Right lobe of liver (tissue), 4 donors: ENCODE data around the gene ANKRD65.

Experiments
- CTCF ChIP-seq, 4 donors: fragments of 200-600 bp in 3 of 4; fragments of 450-650 bp in 1 of 4; IDR thresholded peaks; one replicate each; pipeline versions ENCODE4 v1.5.1 to v1.8.0; 2016 to 2022; ENCODE audit warnings: antibody characterized with exemption in 4 of 4, mild to moderate bottlenecking in 2 of 4
- POLR2A ChIP-seq: fragments of 450-650 bp; IDR thresholded peaks from one replicate; pipeline ENCODE4 v1.6.1; 2017; ENCODE audit warnings: antibody characterized with exemption, mild to moderate bottlenecking
- donor health status: DM: no; HTN: no; CAD: no.
- donor health status: DM: no; HTN: no; CAD: no.
- donor health status: DM: no; HTN: yes; CAD: no.

- TF ChIP-seq POLR2A, result no peak
- no peak for TF ChIP-seq CTCF (IDR thresholded peaks at IDR 0.05)
These were observed 50.2 kb downstream of the ANKRD65 start for GRCh38 chr1:1370771-1371300.
